ENCODE data around the gene TMPO.
"Not testable (repeated sequence)": the region's sequence is repeated elsewhere in the genome, so short reads cannot be mapped to it uniquely, and the experiment has no call there.

The TMPO gene

DNA sequence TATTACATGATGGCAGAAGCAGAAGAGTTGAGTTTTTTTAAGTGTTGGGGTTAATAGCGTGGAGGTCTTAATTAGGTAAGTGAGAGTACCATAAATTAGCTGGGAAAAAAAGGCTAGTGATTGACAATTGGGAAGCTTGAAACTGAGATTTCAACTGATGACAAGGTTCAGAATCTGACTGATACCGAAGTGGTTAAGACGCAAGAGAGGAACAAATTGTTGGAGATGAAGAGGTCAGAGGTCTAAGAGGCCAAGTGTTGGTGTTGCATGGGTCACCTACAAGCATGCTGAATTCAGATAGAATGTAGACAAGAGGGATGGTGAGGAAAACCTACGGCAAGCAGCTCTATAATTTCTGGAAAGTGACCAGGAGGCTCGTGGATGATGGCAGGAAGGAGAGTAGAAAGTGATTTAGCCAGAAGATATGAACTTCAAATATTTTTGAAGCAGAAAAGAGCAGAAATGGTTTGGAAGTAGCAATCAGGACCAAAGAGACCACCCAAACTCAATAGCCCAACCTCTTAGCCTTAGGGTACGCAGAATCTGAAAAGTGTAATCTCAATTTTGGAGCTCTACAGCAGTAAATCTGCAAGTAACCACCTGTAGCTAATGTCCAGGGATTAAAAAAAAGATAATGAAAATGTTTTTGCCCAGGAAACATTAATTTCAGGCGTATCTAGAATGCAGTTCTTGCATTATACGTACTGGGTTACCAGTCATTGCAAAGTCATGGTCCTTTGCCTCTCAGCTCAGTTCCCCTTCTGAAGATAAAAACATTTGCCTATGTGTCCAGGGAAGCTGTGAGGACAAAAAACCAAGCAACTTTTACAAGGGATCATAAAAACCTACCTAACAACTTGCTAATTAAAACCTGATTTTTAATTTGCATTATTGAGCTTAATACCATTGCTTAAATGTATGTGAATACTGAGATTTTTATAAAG lies 1.7 kb upstream of the TMPO start:
- no peak for DNase-seq

DNA sequence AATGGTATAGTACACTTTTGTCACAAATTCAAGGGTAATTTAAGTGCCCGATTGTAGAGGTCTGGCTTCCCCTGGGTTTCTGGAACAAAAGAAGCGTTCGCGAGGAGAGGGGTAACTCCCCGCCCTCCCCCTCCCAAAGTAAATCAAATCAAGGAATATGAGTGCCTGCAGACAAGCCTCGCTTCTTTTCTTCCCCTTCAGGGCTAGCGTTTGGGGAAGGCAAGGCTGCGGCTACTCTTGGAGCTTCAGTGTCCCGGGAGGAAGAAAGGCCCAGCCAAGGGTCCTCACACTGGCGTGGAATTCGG lies 456 bp upstream of the TMPO start:
- DNase-seq = no peak

DNA sequence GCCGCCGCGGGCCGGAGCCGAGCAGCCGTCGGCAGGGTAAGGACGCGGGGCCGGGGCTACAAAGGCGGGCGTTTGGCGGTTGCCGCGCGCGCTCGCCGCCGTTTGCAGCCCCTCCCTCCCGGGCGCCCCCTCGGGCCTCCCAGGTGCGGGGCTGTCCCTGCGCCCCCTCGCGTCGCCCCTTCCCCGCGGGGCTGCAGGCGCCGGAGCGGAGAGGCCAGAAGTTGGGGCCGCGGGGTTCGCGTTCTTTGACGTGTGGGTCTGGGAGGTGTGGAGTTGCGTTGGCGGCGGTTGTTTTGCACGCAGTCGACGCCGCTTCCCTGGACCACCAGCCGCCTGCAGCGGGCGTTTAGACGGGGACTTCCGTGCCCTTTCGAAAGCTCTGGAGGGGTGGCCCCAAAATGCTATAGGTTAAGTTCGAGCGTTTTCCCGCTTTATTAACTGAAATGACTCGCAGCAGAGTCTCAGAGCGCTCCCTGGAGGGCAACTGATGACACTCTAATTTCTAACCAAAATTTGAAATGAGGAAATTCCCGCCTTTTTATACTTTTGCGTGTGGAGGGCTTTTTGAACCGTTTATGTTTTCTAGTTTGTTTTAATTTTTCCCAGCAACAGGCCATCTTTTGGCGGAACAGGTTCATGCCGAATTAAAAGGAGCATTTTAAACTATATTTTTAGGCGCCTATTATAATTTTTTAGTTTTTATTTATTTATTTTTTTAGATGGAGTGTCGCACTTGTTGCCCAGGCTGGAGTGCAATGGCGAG lies 902 bp downstream of the TMPO start:
- DNase-seq = no peak

DNA sequence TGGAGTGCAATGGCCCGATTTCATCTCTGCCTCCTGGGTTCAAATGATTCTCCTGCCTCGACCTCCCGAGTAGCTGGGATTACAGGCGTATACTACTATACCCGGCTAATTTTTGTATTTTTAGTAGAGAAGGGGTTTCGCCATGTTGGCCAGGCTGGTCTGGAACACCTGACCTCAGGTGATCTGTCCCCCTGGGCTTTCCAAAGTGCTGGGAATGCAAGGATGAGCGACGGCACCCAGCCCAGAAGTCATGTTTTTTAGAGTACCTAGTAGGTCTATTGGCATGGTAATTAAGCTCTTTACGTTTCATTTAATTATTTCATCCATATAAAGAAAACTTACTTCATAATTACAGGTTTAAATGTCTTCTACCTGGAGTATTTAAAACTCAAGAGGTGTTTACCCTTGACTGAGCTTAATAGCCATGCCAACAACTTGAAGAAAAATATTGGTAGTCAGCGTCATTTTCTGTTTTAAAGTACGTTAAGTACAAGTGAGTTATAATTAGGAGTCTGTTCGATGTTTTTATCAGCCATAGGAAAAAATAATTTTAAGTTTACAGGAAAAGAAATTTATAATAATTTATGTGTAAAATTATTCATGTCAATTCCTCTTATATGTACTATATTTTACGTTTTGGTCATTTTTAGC lies 4.0 kb downstream of the TMPO start:
- DNase-seq = no peak

DNA sequence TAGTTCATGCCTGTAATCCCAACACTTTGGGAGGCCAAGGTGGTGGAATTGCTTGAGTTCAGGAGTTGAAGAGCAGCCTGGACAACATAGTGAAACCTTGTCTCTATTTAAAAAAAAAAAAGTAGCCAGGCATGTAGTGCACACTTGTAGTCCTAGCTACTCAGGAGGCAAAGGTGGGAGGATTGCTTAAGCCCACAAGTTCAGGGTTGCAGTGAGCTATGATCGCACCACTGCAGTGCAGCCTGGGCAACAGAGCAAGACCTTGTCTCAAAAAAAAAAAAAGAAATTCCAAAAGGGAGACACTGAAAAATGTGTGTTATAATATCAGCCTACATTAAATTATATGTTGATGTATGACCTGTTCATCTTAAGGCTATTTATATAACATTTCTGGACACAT lies 14.7 kb downstream of the TMPO start:
- DNase-seq = no peak

DNA sequence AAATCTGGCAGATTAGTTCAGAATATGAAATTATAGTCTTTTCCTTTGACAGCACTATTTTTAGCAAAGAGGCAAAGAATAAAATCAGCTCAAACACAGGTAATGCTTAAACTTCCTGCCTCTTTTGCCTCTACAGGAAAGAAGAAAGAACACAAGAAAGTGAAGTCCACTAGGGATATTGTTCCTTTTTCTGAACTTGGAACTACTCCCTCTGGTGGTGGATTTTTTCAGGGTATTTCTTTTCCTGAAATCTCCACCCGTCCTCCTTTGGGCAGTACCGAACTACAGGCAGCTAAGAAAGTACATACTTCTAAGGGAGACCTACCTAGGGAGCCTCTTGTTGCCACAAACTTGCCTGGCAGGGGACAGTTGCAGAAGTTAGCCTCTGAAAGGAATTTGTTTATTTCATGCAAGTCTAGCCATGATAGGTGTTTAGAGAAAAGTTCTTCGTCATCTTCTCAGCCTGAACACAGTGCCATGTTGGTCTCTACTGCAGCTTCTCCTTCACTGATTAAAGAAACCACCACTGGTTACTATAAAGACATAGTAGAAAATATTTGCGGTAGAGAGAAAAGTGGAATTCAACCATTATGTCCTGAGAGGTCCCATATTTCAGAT lies 17.4 kb downstream of the TMPO start:
- DNase-seq = no peak

DNA sequence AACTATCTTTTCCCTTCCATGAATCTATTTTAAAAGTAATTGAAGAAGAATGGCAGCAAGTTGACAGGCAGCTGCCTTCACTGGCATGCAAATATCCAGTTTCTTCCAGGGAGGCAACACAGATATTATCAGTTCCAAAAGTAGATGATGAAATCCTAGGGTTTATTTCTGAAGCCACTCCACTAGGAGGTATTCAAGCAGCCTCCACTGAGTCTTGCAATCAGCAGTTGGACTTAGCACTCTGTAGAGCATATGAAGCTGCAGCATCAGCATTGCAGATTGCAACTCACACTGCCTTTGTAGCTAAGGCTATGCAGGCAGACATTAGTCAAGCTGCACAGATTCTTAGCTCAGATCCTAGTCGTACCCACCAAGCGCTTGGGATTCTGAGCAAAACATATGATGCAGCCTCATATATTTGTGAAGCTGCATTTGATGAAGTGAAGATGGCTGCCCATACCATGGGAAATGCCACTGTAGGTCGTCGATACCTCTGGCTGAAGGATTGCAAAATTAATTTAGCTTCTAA lies 18.4 kb downstream of the TMPO start:
- DNase-seq = no peak

DNA sequence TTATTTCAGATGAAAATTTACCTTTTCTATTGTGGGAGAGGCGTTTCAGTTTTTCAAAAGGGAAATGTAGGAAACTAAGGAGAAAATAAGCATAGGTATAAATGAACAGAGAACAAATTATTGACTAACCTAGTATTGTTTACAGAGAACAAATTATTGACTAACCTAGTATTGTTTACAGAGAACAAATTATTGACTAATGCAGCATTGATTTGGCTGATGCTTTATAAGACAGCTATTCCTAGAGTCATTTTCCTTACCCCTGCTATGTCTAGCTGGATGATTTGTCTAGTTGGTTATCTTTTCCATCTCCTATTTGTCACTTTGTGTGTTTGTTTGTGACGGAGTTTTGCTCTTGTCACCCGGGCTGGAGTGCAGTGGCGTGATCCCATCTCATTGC lies 22.6 kb downstream of the TMPO start:
- no peak for DNase-seq

DNA sequence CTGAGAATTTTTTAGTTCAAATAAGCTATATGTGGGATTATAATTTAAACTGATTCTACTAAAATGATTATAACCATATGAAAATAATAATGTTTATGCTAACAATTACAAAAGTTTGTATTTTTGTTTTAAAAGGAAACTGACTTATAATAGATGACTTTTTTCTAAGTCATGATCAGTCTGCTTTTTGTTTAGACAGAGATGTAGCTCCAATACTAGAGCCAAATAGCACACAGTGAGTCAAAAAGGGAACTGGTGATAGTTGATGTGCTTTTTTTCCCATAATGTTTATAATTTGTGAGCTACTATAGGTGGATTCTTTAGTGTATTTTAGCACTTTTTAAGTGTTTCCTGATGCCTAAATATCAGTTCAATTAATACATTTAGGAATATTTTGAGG lies 28.3 kb downstream of the TMPO start:
- DNase-seq = no peak

DNA sequence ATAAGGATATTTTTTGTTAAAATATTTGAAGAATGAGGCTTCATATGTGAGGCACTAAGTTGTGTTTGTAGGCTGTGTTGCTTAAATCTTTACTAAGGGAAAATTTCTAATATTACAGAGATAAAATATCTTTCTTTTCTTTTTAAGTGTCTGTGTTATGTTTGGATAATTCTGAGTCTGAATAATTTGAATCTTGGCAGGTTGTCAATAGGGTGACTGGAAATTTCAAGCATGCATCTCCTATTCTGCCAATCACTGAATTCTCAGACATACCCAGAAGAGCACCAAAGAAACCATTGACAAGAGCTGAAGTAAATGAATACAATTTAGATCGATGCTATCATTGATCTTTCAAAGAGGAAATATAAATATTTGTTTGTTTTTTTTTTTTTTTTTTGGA lies 29.4 kb downstream of the TMPO start:
- DNase-seq = no peak

DNA sequence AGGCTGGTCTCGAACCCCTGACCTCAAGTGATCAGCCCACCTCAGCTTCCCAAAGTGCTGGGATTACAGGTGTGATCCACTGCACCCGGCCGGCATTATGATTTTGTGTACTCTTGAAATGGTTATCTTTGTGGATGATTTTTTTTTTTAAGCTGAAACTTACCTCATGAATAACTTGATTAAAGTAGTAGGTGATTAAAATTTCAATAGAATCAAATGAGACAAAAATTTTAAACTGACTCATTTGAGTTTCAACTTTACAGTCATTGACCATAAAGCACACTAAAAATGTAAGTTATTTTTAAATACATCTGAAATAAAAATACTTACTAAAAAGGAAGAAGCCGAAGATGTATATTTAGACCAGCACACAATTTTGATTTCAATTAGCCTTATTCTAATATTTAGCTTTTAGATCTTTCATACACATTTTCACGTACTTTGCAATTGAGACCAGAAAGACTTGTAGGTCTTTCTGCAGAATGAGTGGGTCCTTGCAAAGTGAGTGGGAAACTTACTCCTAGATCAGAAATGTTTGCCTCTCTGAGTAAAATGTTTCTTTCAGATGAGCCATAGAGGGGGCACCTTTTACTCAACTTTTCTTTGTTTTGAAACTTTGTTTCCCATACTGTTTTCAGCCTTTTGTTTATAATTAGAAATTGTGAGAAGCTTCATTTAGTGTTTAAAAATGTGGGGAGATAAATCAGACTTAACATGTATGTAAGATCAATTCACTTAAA lies 34.2 kb downstream of the TMPO start:
- no peak for DNase-seq

DNA sequence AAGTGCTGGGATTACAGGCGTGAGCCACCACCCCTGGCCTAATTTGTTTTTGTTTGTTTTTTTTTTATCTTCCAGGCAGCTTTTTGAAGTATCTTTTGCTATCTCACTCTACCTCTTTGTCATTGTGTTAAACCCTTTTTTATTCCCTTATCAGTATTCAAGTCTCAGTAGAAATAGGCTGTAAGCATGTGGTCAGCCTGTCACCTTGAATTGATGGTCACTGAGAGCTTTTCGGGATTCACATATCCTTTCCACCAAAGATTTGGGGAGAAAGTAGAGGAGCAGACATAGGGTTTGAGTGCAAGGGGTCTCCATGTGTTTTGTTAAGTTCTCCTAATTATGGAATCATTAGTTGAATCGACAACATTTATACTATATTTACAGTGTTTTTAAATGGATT lies 36.4 kb downstream of the TMPO start:
- DNase-seq = no peak

DNA sequence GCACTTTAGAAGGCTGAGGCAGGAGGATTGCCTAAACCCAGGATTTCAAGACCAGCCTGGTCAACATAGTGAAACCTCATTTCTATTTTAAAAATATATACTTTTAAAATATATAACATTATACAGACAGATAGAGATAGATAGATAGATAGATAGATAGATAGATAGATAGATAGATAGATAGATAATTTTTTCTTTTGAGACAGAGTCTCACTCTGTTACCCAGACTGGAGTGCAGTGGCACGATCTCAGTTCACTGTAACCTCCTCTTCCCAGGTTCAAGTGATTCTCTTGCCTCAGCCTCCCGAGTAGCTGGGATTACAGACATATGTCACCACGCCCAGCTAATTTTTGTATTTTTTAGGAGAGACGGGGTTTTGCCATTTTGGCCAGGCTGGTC lies 42.7 kb downstream of the TMPO start:
- DNase-seq = not testable (repeated sequence)

DNA sequence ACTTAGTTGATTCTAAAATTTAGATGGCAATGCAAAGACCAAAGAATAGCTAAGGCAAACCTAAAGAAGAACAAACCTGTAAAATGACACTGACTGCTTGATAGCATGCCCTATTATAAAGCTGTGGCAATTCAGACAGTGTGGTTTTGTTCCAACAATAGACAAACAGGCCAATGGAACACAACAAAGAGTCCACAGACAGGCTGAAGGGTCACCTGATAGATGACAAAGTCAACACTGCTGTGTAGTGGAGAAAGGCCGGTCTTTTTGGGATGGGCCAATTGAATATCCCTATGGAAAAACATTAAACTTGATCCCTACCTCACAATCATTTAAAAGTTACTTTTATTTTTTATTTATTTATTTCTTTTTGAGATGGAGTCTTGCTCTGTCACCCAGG lies 44.3 kb downstream of the TMPO start:
- no peak for DNase-seq

DNA sequence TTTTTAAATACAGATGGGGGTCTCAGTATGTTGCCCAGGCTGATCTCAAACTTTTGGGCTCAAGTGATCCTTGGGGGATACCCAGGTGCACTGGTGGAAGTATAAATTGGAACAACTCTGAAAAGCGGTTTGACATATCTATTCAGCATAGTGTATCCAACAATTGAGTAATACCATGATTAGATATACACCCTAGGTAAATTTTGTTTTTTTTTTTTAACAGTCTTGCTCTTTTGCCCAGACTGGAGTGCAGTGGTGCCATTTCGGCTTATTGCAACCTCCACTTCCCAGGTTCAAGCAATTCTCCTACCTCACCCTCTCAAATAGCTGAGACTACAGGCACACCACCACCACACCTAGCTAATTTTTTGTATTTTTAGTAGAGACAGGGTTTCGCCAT lies 46.5 kb downstream of the TMPO start:
- no peak for DNase-seq

DNA sequence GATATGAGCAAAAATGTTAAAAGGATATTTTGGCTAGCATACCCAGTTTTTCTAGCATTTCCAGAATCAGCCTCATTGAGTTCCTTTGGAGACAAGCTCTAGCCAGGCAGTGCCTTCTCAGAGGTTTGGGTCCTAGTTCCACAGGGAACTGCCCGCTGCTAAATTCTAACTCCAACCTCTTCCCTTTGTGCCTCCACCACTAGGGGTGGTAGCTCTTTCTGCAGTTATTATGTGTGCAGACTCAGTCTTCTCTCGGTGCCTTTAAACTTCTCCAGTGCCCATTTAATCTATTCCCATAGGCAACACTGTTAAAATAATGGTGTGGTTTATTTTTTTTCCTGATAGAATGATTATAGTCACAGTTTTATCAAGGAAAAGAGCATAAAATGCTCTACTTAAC lies 56.6 kb downstream of the TMPO start:
- no peak for DNase-seq

DNA sequence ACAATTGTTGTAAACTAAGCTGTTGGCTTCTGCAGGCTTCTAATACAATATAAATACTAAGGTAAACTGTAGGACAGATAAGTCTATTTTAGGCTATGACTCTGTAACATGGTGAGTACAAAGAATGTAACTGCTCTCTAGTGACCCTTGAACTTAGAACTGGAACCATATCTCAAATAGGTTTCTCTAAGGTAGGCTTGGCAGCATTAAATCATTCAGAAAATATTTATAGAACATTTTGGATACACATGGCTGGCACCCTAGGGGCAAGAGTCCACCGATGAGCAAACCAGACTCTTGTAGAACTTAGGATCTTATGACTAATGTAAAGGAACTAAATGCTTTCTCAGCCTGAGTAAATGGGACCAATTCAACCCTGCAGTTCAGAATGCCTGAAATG lies 58.7 kb downstream of the TMPO start:
- DNase-seq = no peak

DNA sequence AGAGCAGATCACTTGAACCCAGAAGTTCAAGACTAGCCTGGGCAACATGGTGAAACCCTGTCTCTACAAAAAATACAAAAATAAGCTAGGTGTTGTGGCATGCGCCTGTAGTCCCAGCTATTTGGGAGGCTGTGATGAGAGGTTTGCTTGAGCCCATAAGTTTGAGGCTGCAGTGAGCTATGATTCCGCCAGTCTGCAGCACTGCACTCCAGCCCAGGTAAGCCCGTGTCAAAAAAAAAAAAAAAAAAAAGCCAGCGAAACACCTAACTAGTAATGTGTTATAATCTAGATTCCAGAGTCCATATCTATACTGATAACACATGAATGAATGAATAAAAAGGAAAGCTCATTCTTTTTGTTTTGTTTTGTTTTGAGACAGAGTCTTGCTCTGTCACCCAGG lies 59.6 kb downstream of the TMPO start:
- DNase-seq = no peak

DNA sequence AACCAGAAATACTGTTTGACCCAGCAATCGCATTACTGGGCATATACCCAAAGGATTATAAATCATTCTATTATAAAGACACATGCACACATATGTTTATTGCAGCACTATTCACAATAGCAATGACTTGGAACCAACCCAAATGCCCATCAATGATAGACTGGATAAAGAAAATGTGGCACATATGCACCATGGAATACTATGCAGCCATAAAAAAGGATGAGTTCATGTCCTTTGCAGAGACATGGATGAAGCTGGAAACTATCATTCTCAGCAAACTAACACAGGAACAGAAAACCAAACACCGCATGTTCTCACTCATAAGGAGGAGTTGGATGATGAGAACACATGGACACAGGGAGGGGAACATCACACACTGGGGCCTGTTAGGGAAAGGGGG lies 61.4 kb downstream of the TMPO start:
- not testable (repeated sequence) for DNase-seq

DNA sequence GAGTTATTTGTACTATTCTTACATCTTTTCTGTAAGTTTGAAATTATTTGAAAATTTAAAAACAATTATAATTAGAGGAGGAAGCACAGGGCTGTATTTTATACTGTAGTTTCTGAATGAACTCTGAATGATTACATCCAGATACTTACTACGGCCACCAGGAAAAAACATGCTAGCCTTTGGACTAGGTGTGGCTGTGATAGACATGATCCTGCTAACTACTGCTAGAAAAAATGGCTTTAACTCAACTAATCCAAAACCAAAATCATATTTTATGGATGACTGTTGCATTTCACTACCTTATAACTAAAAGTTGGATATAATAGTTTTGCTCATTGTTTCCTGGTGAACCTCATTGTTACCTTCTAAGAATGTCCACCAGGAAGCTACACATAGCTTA lies 63.0 kb downstream of the TMPO start:
- no peak for DNase-seq

DNA sequence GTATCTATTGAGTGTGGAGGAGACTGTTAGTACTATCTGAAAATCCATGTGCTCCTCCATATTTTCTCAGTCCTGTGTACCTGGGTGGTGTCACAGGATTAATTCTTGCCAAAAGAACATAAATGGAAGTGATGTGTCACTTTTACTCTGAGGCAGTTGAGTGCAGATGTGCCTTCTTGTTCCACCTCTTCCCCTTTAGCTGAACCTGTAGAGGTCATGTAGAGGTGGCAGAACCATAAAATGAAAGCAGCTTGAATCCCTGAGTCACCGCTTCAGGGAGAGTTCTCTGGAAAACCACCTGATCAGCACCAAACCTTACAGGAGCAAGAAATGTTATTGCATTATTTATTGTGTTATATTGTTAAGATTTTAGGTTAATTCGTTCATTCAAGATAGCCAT lies 63.4 kb downstream of the TMPO start:
- no peak for DNase-seq

DNA sequence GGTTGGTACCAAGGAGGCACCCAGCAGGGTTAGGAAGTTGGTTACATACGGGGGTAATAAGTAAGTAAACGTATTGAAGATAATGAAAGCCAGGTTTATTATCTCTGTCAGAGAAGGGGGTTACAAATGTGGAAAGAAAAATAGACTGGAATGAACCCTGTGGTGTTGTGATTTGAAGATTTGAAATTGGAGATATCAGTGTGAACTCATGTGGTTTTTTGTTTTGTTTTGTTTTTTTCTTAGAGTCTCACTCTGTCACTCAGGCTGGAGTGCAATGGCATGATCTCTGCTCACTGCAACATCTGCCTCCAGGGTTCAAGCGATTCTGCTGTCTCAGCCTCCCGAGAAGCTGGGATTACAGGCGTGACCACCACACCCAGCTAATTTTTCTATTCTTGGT lies 64.0 kb downstream of the TMPO start:
- no peak for DNase-seq

DNA sequence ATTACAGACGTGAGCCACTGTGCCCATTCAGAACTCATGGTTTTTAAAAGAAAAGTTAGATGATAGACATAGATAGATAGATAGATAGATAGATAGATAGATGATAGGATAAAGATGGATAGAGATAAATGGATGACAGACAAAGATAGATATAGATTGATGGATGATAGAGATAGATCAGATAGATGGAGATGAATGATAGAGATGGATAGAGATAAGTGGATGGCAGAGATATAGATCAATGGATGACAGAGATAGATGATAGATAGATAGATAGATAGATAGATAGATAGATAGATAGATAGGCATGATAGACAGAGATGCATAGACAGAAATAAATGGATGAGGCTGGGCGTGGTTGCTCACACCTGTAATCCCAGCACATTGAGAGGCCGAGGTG lies 64.4 kb downstream of the TMPO start:
- no peak for DNase-seq

Data from cortex of kidney (tissue), 1 donor.